ENCODE data around the gene PLD1.

DNA sequence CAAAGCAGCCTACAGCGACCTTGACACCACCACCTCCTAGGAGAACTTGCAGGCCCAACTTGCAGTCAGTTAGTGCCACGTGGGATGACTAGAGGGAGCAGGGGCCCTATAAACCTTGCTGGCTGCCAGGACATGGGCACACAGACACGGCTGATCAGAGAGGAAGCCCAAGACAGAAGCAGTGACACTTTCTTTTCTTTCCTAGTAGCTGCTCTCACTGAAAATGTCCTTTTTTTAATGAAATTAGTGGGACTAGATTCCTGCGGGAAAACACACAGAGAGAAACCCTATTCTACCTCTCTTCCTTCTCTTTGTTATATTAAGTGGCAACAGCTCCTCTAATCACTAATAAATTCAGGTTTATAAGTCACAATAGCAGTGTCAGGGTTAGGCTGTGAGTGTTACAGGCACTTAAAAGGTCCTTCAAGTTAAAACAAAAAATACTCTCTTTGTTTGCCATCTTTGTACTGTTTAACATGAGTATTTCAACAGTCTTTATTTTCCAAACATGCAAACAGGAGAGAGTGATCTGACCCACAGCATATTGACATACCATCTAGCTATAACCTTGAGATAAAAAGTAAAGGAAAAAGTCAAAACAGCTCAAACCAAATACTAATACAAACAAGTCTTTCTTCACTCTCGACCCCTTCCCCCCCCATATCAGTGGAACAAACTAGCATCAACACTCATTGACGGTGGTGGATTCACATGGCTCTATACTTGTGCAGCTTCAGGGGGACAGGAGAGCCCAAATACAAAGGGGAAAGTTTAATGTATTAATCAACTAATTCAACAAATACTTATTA, 30.7 kb upstream of the PLD1 start:
- no peak for TF ChIP-seq POLR2AphosphoS5 (IDR thresholded peaks at IDR 0.05)
- TF ChIP-seq, protein P1, sequence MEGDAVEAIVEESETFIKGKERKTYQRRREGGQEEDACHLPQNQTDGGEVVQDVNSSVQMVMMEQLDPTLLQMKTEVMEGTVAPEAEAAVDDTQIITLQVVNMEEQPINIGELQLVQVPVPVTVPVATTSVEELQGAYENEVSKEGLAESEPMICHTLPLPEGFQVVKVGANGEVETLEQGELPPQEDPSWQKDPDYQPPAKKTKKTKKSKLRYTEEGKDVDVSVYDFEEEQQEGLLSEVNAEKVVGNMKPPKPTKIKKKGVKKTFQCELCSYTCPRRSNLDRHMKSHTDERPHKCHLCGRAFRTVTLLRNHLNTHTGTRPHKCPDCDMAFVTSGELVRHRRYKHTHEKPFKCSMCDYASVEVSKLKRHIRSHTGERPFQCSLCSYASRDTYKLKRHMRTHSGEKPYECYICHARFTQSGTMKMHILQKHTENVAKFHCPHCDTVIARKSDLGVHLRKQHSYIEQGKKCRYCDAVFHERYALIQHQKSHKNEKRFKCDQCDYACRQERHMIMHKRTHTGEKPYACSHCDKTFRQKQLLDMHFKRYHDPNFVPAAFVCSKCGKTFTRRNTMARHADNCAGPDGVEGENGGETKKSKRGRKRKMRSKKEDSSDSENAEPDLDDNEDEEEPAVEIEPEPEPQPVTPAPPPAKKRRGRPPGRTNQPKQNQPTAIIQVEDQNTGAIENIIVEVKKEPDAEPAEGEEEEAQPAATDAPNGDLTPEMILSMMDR (IDR thresholded peaks at IDR 0.05), result no peak
- no peak for TF ChIP-seq POLR2A (IDR thresholded peaks at IDR 0.05)
- TF ChIP-seq EP300 (IDR thresholded peaks at IDR 0.05), result no peak
